Measurements from ENCODE around the gene ZMYM2. TPM values are rescaled to one million over a fixed set of nuclear protein-coding genes. Genes with fewer than 3 reads are reported as not detected.

The ZMYM2 gene
- total and polyA plus RNA-seq, 2 experiments from 2014 or later: 87.9 to 159 TPM

GRCh38 chr13:19993024-19993423 is 34.5 kb downstream of the ZMYM2 start (continued):
- TF ChIP-seq CTCF (conservative IDR thresholded peaks at IDR 0.05; ENCODE audit: low read depth in 2 of 2) (no peak), STAT1 (IDR thresholded peaks at IDR 0.05; ENCODE audit: unreplicated experiment) (no peak), CREB1 (CRISPR knock-in tag; IDR thresholded peaks at IDR 0.05; ENCODE audit: low read depth) (no peak), JUNB (IDR thresholded peaks at IDR 0.05; ENCODE audit: unreplicated experiment) (no peak), NANOG (IDR thresholded peaks at IDR 0.05; ENCODE audit: borderline replicate concordance) (no peak), EZH2phosphoT487 (IDR thresholded peaks at IDR 0.05; ENCODE audit: unreplicated experiment) (no peak), EZH2 (IDR thresholded peaks at IDR 0.05; ENCODE audit: low read depth, unreplicated experiment) (no peak), ZNF114 (CRISPR knock-in tag; IDR thresholded peaks at IDR 0.05) (no peak), ZNF331 (CRISPR knock-in tag; IDR thresholded peaks at IDR 0.05; ENCODE audit: low read depth) (no peak)

- Histone ChIP-seq H3F3A (replicated peaks; ENCODE audit: low read depth) (no peaks in the 10 kb centered on the region), H3K4me3 (no peak overlapping the region), H3K4me1 (ENCODE audit: insufficient read depth) (no peaks in the 10 kb centered on the region), H3K27ac (ENCODE audit: low read depth) (no peak overlapping the region), H4K20me1 (replicated peaks; ENCODE audit: insufficient read depth) (peaks cover 36% of the 10 kb centered on the region), H3K9me2 (ENCODE audit: insufficient read depth) (no peaks in the 10 kb centered on the region), H3K79me2 (replicated peaks; ENCODE audit: insufficient read depth) (peaks cover 100% of the 10 kb centered on the region), H3K27me3 (ENCODE audit: insufficient read depth) (no peaks in the 10 kb centered on the region), H3K36me3 (ENCODE audit: insufficient read depth) (peaks cover 31% of the 10 kb centered on the region; the same call in 1 of the 2 replicates), H3K4me2 (no peak overlapping the region), H2AFZ (no peak overlapping the region)
- H3K27ac Mint-ChIP-seq: no peak overlapping the region
- ATAC-seq: no peak
- H3K9me3 Mint-ChIP-seq: no peaks in the 10 kb centered on the region
- no peak overlapping the region for H3K4me3 Mint-ChIP-seq
- H3K27me3 Mint-ChIP-seq (ENCODE audit: insufficient read depth, low read depth, poor library complexity): no peaks in the 10 kb centered on the region
- DNase-seq (ENCODE audit: low spot score): no peak
- no peaks in the 10 kb centered on the region; the same call in 2 of the 3 replicates for H3K4me1 Mint-ChIP-seq
- H3K36me3 Mint-ChIP-seq (ENCODE audit: low read depth): peaks cover 45% of the 10 kb centered on the region
- TF ChIP-seq EZH2phosphoT487 (IDR thresholded peaks at IDR 0.05; ENCODE audit: unreplicated experiment) (no peak), ETS1 (IDR thresholded peaks at IDR 0.05) (no peak), CTCF (conservative IDR thresholded peaks at IDR 0.05; ENCODE audit: low read depth in 2 of 2) (no peak), REST (IDR thresholded peaks at IDR 0.05; ENCODE audit: unreplicated experiment) (no peak)
These were observed 40.4 kb downstream of the ZMYM2 start for GRCh38 chr13:19998960-19999359.

Measured in GM23338 (cell line).